AG04449 (cell line): ENCODE measurements around the gene FLRT1.

ENCODE experiments used
- CTCF ChIA-PET: fragments of 350-600 bp; formaldehyde crosslinking; extraction: SDS; loops from one replicate; lab custom pipeline; 2021; ENCODE audit warnings: antibody characterized with exemption; lab: Yijun Ruan, JAX
- POLR2A ChIA-PET: fragments of 400-600, 350-600 bp; formaldehyde crosslinking; extraction: SDS; loops from one replicate; lab custom pipeline; 2020; ENCODE audit warnings: antibody characterized with exemption, inconsistent platforms; lab: Yijun Ruan, JAX
- DNase-seq: peaks from one replicate; pipeline ENCODE4 v3.0.0-alpha.2; 2010; ENCODE audit warnings: low read depth, low spot score
- H3K4me3 ChIP-seq: 2 replicates; pipeline ENCODE4 v1.5.1; 2011; ENCODE audit warnings: low read depth, mild to moderate bottlenecking, control low read depth, low read length
- CTCF ChIP-seq: IDR thresholded peaks from one replicate; pipeline ENCODE4 v1.5.1; 2011; ENCODE audit warnings: mild to moderate bottlenecking, moderate library complexity, low read length, control low read depth, inconsistent platforms; ENCODE audit not compliant: insufficient read depth; ENCODE audit errors: missing control alignments

Gene FLRT1

DNA sequence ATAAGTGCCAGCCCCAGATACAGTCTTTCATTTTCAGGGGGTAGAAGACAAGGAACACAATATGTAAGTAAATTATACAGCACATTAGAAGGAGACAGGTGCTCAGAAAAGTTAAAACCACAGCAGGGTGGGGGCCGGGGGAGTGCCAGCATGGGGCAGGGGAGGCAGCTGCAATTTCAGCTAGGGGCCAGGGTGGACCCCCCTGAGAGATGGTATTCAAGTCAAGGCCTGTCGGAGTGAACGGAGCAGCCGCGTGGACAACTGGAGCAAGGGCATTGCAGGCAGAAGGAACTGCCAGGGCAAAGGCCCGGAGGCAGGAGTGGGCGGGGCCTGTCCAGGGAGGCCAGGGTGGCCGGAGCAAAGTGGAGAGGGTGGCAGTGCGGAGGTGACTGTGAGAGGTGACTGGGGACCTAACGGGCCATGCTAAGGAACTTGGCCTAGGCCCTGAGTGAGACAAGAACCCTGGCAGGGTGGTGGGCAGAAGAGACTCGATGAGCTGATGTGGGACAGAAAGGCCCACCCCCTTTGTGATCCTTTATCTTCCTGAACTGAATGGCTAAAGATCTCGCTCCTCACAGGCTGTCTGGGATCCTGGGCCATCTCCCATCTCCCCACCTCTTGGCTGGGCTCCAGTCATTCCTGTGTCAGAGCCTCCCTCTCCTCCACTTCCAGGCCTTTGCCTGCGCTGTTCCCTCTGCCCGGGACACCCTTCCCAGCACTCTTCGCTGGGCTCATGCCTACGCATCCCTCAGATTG is 22.4 kb upstream of the FLRT1 start:
- no peak for TF ChIP-seq CTCF
- ChIA-PET CTCF (interaction anchor here (3.6 to 3.8 kb wide), 2 partner anchors 12 to 135 kb away, joined by 12 to 25 read pairs; no protein-coding TSS in a partner anchor), POLR2A (no interaction called here)
- no peak for DNase-seq
- H3K4me3 ChIP-seq = no peak overlapping the region

GRCh38 chr11:64014356-64014755 is 21.4 kb upstream of the FLRT1 start:
- POLR2A ChIA-PET = no interaction called here
- no peak for DNase-seq
- no peak overlapping the region for H3K4me3 ChIP-seq
- no peak for TF ChIP-seq CTCF
- CTCF ChIA-PET = interaction anchor here (3.6 to 3.8 kb wide), 2 partner anchors 13 to 134 kb away, joined by 12 to 25 read pairs; no protein-coding TSS in a partner anchor

- no peak for DNase-seq
- TF ChIP-seq CTCF = no peak
- ChIA-PET POLR2A (no interaction called here), CTCF (interaction anchor here (1.4 to 3.6 kb wide), 3 partner anchors 13 to 137 kb away, joined by 3 to 25 read pairs (median 10); no protein-coding TSS in a partner anchor)
- H3K4me3 ChIP-seq = no peak overlapping the region
These were observed 20.2 kb upstream of the FLRT1 start for GRCh38 chr11:64015510-64015909.

GRCh38 chr11:64015935-64016845 is 19.5 kb upstream of the FLRT1 start:
- no peak overlapping the region for H3K4me3 ChIP-seq
- ChIA-PET POLR2A (no interaction called here), CTCF (interaction anchor here (1.0 to 3.6 kb wide), 4 partner anchors 12 to 136 kb away, joined by 3 to 25 read pairs (median 6); no protein-coding TSS in a partner anchor)
- no peak for TF ChIP-seq CTCF
- DNase-seq = no peak

DNA sequence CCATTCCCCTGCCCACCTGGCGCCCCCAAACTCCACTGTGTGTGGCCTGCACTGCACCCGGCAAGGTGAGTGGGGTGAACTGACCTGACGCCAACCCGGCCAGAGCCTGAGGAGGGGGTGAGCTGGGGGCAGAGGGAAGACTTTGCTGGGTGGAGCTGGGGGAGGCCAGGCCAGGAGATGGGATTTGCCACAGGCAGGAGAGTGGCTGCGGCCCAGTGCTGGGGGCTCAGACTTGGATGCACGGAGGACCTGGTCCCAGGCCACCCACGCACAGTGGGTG is 17.8 kb upstream of the FLRT1 start:
- H3K4me3 ChIP-seq = no peak overlapping the region
- ChIA-PET CTCF (interaction anchor here (1.0 to 3.4 kb wide), 3 partner anchors 10 to 135 kb away, joined by 4 to 10 read pairs (median 4); no protein-coding TSS in a partner anchor), POLR2A (no interaction called here)
- TF ChIP-seq CTCF = no peak
- no peak for DNase-seq

- POLR2A ChIA-PET = no interaction called here
- no peak for TF ChIP-seq CTCF
- H3K4me3 ChIP-seq = no peak overlapping the region
- no peak for DNase-seq
- CTCF ChIA-PET = interaction anchor here (1.0 to 3.4 kb wide), 3 partner anchors 11 to 134 kb away, joined by 4 to 10 read pairs (median 4); no protein-coding TSS in a partner anchor
These were observed 17.4 kb upstream of the FLRT1 start for GRCh38 chr11:64018310-64018709.
